Measurements from ENCODE around the gene TAF1B. TPM values are rescaled to one million over a fixed set of nuclear protein-coding genes. Genes with fewer than 3 reads are reported as not detected.

TAF1B gene
- polyA plus RNA-seq, 6 donors from 2014 or later: 3.4 to 16.5 (median 7.7) TPM

- no peak overlapping the region for H3K27ac Mint-ChIP-seq
- ATAC-seq (ENCODE audit: low read depth in 2 of 2) (no peak), DNase-seq (no peak)
- peaks cover 4 to 5% of the 10 kb centered on the region in 2 donors for H3K36me3 Mint-ChIP-seq
- H3K4me1 Mint-ChIP-seq: no peaks in the 10 kb centered on the region
- H3K9me3 Mint-ChIP-seq: peaks cover 0 to 9% (median 0%) of the 10 kb centered on the region in 7 donors
- H3K4me3 Mint-ChIP-seq: no peak overlapping the region
- peaks cover 16 to 29% (median 24%) of the 10 kb centered on the region in 3 donors for H3K27me3 Mint-ChIP-seq
These were observed 132.1 kb downstream of the TAF1B start for GRCh38 chr2:9975328-9975727.

GRCh38 chr2:9975805-9976447 lies 132.7 kb downstream of the TAF1B start:
- no peak for DNase-seq
- peaks cover 0 to 9% (median 0%) of the 10 kb centered on the region in 7 donors for H3K9me3 Mint-ChIP-seq
- ATAC-seq (ENCODE audit: low read depth in 2 of 2): no peak
- H3K27me3 Mint-ChIP-seq: peaks cover 16 to 33% (median 30%) of the 10 kb centered on the region in 3 donors
- peaks cover 4 to 5% of the 10 kb centered on the region in 2 donors for H3K36me3 Mint-ChIP-seq
- no peaks in the 10 kb centered on the region for H3K4me1 Mint-ChIP-seq
- H3K27ac Mint-ChIP-seq: no peak overlapping the region
- H3K4me3 Mint-ChIP-seq: peak overlapping the region in 1 of 8 donors; percentile 10

- Mint-ChIP-seq H3K9me3 (peaks cover 0 to 9% (median 0%) of the 10 kb centered on the region in 7 donors), H3K36me3 (peaks cover 4 to 5% of the 10 kb centered on the region in 2 donors), H3K27me3 (peaks cover 19 to 40% (median 36%) of the 10 kb centered on the region in 3 donors), H3K4me3 (no peak overlapping the region), H3K27ac (no peak overlapping the region), H3K4me1 (peaks cover 1 to 7% (median 5%) of the 10 kb centered on the region in 3 donors)
- no peak for DNase-seq
- no peak for ATAC-seq (ENCODE audit: low read depth in 2 of 2)
These were observed 136.7 kb downstream of the TAF1B start for GRCh38 chr2:9979977-9980376.

- no peak overlapping the region for H3K4me3 Mint-ChIP-seq
- H3K27ac Mint-ChIP-seq: peak overlapping the region in 1 of 6 donors; percentile 21
- H3K4me1 Mint-ChIP-seq: peaks cover 1 to 7% (median 5%) of the 10 kb centered on the region in 3 donors
- ATAC-seq (ENCODE audit: low read depth in 2 of 2): no peak
- peaks cover 4 to 5% of the 10 kb centered on the region in 2 donors for H3K36me3 Mint-ChIP-seq
- no peak for DNase-seq
- H3K27me3 Mint-ChIP-seq: peaks cover 19 to 40% (median 36%) of the 10 kb centered on the region in 3 donors
- peaks cover 0 to 9% (median 0%) of the 10 kb centered on the region in 7 donors for H3K9me3 Mint-ChIP-seq
These were observed 137.2 kb downstream of the TAF1B start for GRCh38 chr2:9980520-9980919.

- DNase-seq (no peak), ATAC-seq (ENCODE audit: low read depth in 2 of 2) (no peak)
- Mint-ChIP-seq H3K4me1 (peaks cover 1 to 7% (median 5%) of the 10 kb centered on the region in 3 donors), H3K27ac (peak overlapping the region in 1 of 6 donors; percentile 13), H3K4me3 (no peak overlapping the region), H3K27me3 (peaks cover 11 to 32% (median 27%) of the 10 kb centered on the region in 3 donors), H3K9me3 (peaks cover 0 to 9% (median 0%) of the 10 kb centered on the region in 7 donors), H3K36me3 (peaks cover 4 to 5% of the 10 kb centered on the region in 2 donors)
These were observed 138.4 kb downstream of the TAF1B start for GRCh38 chr2:9981655-9982054.

GRCh38 chr2:9982248-9982647 lies 139.0 kb downstream of the TAF1B start:
- peaks cover 8 to 28% (median 22%) of the 10 kb centered on the region in 3 donors for H3K27me3 Mint-ChIP-seq

GRCh38 chr2:9982891-9983290 lies 139.6 kb downstream of the TAF1B start:
- Mint-ChIP-seq H3K4me3 (no peak overlapping the region), H3K27me3 (peaks cover 8 to 25% (median 22%) of the 10 kb centered on the region in 3 donors), H3K27ac (no peak overlapping the region), H3K9me3 (peaks cover 0 to 5% (median 0%) of the 10 kb centered on the region in 7 donors), H3K36me3 (peaks cover 2 to 4% of the 10 kb centered on the region in 2 donors), H3K4me1 (peaks cover 1 to 7% (median 5%) of the 10 kb centered on the region in 3 donors)
- no peak for DNase-seq
- ATAC-seq (ENCODE audit: low read depth in 2 of 2): no peak

More at GRCh38 chr2:9982248-9982647, 139.0 kb downstream of the TAF1B start:
- Mint-ChIP-seq H3K4me1 (peaks cover 1 to 7% (median 5%) of the 10 kb centered on the region in 3 donors), H3K36me3 (peaks cover 4 to 5% of the 10 kb centered on the region in 2 donors), H3K9me3 (peaks cover 0 to 9% (median 0%) of the 10 kb centered on the region in 7 donors), H3K27ac (no peak overlapping the region), H3K4me3 (no peak overlapping the region)
- ATAC-seq (ENCODE audit: low read depth in 2 of 2) (no peak), DNase-seq (no peak)

- ATAC-seq (ENCODE audit: low read depth in 2 of 2): no peak
- Mint-ChIP-seq H3K9me3 (no peaks in the 10 kb centered on the region), H3K27ac (peak overlapping the region in 2 of 6 donors; percentile 8 to 39), H3K4me3 (no peak overlapping the region), H3K4me1 (peaks cover 1 to 7% (median 5%) of the 10 kb centered on the region in 3 donors), H3K36me3 (no peaks in the 10 kb centered on the region), H3K27me3 (peaks cover 8 to 18% (median 15%) of the 10 kb centered on the region in 3 donors)
- DNase-seq: no peak
These were observed 140.3 kb downstream of the TAF1B start for GRCh38 chr2:9983401-9984216.

Other genes with a start within 250 kb of the TAF1B start
- 100 to 1,000 TPM; 282 to 457 (median 344) TPM for gene YWHAQ, start 212.5 kb upstream of the TAF1B start, polyA plus RNA-seq (ENCODE audit: low read depth in 6 of 6)
- under 1 TPM in 5 of 6 donors, not detected in 1; 0.09 to 0.89 (median 0.41) TPM for gene GRHL1, start 108.2 kb downstream of the TAF1B start, polyA plus RNA-seq (ENCODE audit: low read depth in 6 of 6)
- 10 to 100 TPM; 13.8 to 34.0 (median 16.9) TPM for gene KLF11, start 200.1 kb downstream of the TAF1B start, polyA plus RNA-seq (ENCODE audit: low read depth in 6 of 6)
- gene CYS1, start 236.9 kb downstream of the TAF1B start, polyA plus RNA-seq (ENCODE audit: low read depth in 6 of 6): not detected

Measured in naive B cell (primary cell).